Endothelial cell of hepatic sinusoid (primary cell): ENCODE measurements around the gene SUSD6.

Experiments
- in situ Hi-C: cut with HindIII; loops from 2 replicates; pipeline ENCODE4 v1.10.0; 2017; ENCODE audit warnings: low sequenced_read_pairs

The SUSD6 gene

DNA sequence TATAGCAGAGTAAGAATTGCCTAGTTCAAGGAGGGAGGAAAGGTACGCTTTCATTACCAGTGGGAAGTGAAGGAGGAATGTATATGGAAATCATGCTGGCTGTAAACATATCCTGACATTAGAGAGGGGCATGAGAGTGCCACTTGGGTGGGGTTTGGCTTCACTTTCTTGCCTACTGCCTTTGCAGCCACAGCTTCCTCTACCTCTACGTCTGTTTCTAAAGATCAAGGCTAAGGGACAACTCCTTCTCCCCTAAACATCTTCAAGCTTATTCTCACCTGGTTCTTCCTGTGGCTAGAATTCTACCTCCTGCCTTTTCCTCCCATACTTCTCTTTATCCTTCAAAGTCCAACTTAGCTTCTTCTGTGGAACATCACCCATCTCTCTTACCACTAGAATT is 58.0 kb downstream of the SUSD6 start:
- in situ Hi-C loops, result no loop called here

GRCh38 chr14:69670093-69670492 is 58.7 kb downstream of the SUSD6 start:
- in situ Hi-C loops, result no loop called here

- in situ Hi-C loops, result no loop called here
These were observed 60.1 kb downstream of the SUSD6 start for GRCh38 chr14:69671365-69672030.

DNA sequence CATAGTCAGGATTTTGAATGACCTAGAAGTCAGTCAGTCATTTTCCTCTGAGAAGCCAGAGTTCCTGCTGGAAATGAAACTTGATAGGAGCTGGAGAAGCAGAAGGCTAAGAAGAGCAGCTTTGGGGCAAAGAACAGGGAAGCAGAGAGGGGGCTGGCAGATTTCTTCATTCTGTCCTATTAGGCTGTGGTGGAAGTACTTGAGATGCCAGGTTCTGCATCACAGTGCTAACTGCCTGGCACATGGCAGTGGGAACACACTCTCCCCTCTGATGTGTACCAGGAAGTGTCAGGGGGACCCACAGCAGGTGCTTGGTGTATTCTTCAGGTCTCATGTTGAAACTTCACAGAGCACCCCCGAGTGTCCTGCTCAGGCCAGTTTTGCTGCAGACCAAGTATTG is 61.0 kb downstream of the SUSD6 start:
- in situ Hi-C loops, result no loop called here

GRCh38 chr14:69673104-69673503 is 61.7 kb downstream of the SUSD6 start:
- in situ Hi-C loops, result no loop called here

- in situ Hi-C loops, result no loop called here
These were observed 62.3 kb downstream of the SUSD6 start for GRCh38 chr14:69673578-69674305.

GRCh38 chr14:69674546-69675244 is 63.3 kb downstream of the SUSD6 start:
- in situ Hi-C loops, result no loop called here

DNA sequence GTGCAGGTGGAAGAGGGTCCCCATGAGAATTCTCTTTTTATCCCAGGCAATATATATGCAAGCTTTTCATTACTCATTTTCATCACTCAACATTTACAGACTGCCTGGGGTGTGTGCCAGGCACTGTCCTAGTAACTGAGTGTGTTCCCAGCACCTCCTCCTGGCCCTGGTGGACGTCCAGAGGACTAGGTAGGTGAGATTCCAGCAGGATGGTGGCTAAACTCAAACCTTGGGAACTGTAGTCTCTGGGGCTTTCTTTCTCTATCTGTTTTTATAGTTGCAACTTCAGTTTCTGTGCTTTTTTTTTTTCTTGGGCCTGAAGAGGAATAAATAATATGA is 63.8 kb downstream of the SUSD6 start:
- in situ Hi-C loops, result no loop called here

DNA sequence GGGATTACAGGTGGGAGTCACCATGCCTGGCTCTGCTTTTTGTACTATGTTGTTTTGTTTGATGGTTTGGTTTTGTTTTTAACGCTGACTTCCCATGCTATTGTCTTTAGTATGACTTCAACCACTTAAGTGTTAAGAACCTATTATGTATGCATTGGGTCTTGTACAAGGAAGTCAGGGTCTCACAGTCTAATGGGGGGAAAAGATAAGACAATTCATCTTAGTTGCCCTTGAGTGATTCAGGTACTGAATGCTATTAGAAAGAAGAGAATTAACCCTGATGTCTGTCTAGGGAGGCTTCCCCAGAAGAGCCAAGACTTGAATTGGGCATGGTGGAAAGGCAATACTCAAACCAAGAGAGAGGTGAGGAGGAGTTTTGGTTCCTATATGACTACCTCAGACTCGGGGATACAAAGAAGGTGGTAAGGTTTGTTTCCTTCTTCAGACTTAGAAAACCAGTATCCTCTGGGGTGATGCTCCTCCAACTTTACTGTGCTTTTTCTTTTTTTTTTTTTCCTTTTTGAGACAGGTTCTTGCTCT is 64.6 kb downstream of the SUSD6 start:
- in situ Hi-C loops, result no loop called here

DNA sequence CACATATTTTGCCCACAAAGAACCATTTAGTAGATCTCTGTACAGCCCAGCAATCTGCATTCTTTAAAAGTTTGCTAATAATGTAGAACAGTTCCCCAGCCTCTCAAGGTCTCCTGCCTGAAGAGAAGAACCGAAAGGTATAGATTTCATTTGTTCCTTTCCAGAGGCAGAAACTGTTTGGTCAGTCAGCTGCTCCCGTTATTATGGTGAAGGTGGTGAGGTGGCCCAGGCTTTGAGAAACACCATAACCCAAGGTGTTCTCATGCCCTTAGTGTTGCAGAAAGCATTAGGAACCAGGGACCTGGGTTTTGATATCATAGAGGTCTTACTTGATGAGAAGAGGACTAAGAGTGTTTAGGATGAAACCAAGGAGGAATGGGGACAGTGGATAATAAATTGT is 65.3 kb downstream of the SUSD6 start:
- in situ Hi-C loops, result no loop called here

DNA sequence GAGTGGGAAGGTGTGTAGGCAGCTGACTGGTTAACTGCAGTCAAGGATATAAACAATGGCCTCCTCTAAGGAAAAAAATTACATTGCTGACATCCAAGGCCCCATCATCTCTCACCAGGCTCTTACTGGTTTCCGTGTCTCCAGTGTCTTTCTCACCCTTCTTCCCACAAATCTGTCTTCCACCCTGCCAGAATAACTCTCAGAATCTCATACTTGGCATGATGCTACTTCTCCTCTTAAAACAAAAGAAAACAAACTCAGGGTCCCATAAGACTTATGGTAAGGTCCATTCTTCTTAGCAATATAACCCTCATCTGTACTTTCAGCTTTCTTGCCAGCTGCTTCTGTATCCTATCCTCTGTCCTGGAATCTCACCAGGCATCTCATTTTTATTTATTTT is 68.9 kb downstream of the SUSD6 start:
- in situ Hi-C loops, result no loop called here

- in situ Hi-C loops, result no loop called here
These were observed 70.7 kb downstream of the SUSD6 start for GRCh38 chr14:69682136-69682535.

- in situ Hi-C loops, result no loop called here
These were observed 71.3 kb downstream of the SUSD6 start for GRCh38 chr14:69682621-69683263.

DNA sequence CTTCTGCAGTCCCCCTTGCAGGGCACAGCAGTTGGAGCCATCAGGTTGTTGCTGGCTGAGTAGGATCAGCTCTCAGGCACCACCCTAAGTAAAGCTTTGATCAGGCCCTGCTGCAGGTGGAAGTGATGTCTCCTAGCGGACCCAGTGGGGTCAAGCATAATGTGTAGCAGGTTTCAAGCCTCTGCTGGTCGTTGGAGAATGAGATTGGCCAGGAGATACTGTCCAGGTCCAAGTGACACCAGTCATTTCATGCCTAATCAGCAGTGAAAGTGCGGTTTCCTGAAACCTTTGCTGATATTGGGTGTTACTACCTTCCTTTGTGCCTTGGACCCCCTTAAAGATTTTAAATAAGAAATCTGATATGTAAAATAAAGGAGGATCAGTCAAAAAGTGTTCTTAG is 72.6 kb downstream of the SUSD6 start:
- in situ Hi-C loops, result no loop called here

GRCh38 chr14:69684461-69685217 is 73.2 kb downstream of the SUSD6 start:
- in situ Hi-C loops, result no loop called here

- in situ Hi-C loops, result no loop called here
These were observed 73.8 kb downstream of the SUSD6 start for GRCh38 chr14:69685218-69685616.

GRCh38 chr14:69685716-69686115 is 74.3 kb downstream of the SUSD6 start:
- in situ Hi-C loops, result no loop called here

DNA sequence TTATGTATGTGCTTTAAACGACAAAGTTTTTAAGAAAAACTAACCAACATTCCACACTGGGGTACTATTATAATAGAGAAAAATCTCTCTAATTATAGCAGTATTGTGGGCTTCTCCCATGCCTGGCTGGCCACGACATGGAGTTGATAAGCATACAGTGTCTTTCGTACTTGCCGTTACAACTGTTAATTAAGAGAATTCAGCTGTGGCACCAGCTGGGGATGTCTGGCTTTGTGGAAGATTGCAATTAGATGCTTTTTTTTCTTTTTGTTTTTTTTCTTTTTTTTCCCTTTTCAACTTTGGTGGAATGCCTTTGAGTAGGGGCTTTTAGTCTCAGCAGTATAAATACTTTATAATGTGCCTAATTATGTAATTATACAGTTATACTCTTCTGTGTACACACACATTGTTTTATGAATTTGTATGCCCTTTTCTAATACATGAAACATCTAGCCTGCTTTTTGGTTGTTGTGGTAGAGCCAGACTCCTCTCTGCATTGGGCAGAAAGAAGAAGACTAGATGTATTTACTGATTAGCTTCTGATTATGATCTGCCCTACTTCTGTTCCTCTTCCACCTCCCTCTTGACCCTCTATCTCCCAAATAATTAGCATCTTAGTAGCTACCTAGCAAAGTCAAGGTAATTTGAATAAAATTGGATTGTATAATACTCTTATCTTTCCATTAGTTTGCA is 76.4 kb downstream of the SUSD6 start:
- in situ Hi-C loops, result no loop called here

GRCh38 chr14:69688299-69688649 is 76.9 kb downstream of the SUSD6 start:
- in situ Hi-C loops, result no loop called here

DNA sequence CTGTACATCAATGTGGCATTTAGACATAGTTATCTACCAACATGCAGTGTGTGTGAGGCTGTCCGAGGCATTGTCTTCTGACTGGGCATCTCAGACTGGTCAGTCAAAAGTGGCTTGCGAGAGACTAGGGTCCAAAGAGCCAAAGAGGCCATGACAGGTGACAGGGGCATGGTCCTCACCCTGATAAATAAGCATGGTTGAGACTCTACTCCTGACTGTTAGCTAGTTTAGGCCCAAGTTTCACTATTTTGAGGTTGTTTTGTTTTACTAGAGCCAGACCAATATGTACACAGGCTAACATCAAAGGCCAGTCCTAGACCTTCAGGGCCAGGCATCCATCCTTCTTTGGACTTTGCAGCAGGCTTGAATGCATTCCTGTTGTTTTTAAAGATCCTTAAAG is 78.6 kb downstream of the SUSD6 start:
- in situ Hi-C loops, result loop anchor here (5.0 kb wide), 1 partner anchor 93 kb away; no protein-coding TSS in a partner anchor
